Keratinocyte (primary cell): Measurements from ENCODE around the gene PRAME. TPM values are rescaled to one million over a fixed set of nuclear protein-coding genes. Genes with fewer than 3 reads are reported as not detected.

Experiments
- DNase-seq: peaks from one replicate; pipeline ENCODE4 v3.0.0-alpha.2; 2011; ENCODE audit warnings: low read depth, missing footprints, low spot score
- FAIRE-seq: peaks from 2 replicates; lab custom pipeline; 2011; peaks lifted over from hg19 to GRCh38; lab: Jason Lieb, UNC
- H2AFZ ChIP-seq: 2 replicates; pipeline ENCODE4 v1.6.0; 2012; ENCODE audit warnings: low read length, control low read depth, inconsistent platforms; ENCODE audit not compliant: control insufficient read depth
- H3K27ac ChIP-seq: 2 replicates; pipeline ENCODE4 v1.5.1; 2011; ENCODE audit warnings: low read length; ENCODE audit not compliant: control insufficient read depth, insufficient read depth
- H3K27me3 ChIP-seq: 3 replicates; pipeline ENCODE4 v1.6.0; 2011; ENCODE audit warnings: low read length; ENCODE audit not compliant: control insufficient read depth, insufficient read depth; ENCODE audit errors: extremely low read depth
- H3K36me3 ChIP-seq, 2 experiments: 2 replicates in 1 of 2; 3 replicates in 1 of 2; pipeline ENCODE4 v1.5.1; 2011; ENCODE audit warnings: low read length in 2 of 2, mild to moderate bottlenecking in 1 of 2; ENCODE audit not compliant: control insufficient read depth in 2 of 2, insufficient read depth in 2 of 2; ENCODE audit errors: extremely low read depth in 1 of 2
- H3K4me1 ChIP-seq: 3 replicates; pipeline ENCODE4 v1.5.1; 2011; ENCODE audit warnings: low read length; ENCODE audit not compliant: control insufficient read depth, insufficient read depth; ENCODE audit errors: extremely low read depth
- H3K4me2 ChIP-seq: 3 replicates; pipeline ENCODE4 v1.6.0; 2011; ENCODE audit warnings: low read depth, low read length; ENCODE audit not compliant: control insufficient read depth, insufficient read depth; ENCODE audit errors: extremely low read depth
- H3K4me3 ChIP-seq, 3 experiments: fragments of 200-600 bp in 1 of 3; sonication (generic) in 1 of 3; 2 replicates in 2 of 3; 3 replicates in 1 of 3; pipeline ENCODE4 v1.5.1; 2011 to 2016; ENCODE audit warnings: low read length in 3 of 3, mild to moderate bottlenecking in 3 of 3, control low read depth in 2 of 3, inconsistent platforms in 1 of 3, low read depth in 1 of 3, mixed read lengths in 1 of 3, mixed run types in 1 of 3, moderate library complexity in 1 of 3; ENCODE audit not compliant: control insufficient read depth in 2 of 3, insufficient read depth in 2 of 3; ENCODE audit errors: extremely low read depth in 1 of 3
- H3K79me2 ChIP-seq: 2 replicates; pipeline ENCODE4 v1.6.0; 2012; ENCODE audit warnings: low read length; ENCODE audit not compliant: control insufficient read depth, insufficient read depth
- H3K9ac ChIP-seq: 3 replicates; pipeline ENCODE4 v1.6.0; 2011; ENCODE audit warnings: low read length; ENCODE audit not compliant: control insufficient read depth, insufficient read depth; ENCODE audit errors: extremely low read depth
- H3K9me1 ChIP-seq: 3 replicates; pipeline ENCODE4 v1.6.0; 2011; ENCODE audit warnings: low read length; ENCODE audit not compliant: control insufficient read depth, insufficient read depth; ENCODE audit errors: extremely low read depth
- H3K9me3 ChIP-seq: 2 replicates; pipeline ENCODE4 v1.5.1; 2012; ENCODE audit warnings: low read depth, low read length; ENCODE audit not compliant: control insufficient read depth
- H4K20me1 ChIP-seq: 3 replicates; pipeline ENCODE4 v1.6.0; 2011; ENCODE audit warnings: low read length; ENCODE audit not compliant: control insufficient read depth, insufficient read depth; ENCODE audit errors: extremely low read depth
- EZH2 ChIP-seq: IDR thresholded peaks from one replicate; pipeline ENCODE4 v1.6.1; 2012; ENCODE audit warnings: inconsistent platforms, mild to moderate bottlenecking, low read length, moderate library complexity
- dilution Hi-C: fragments of 300-500 bp; cut with MboI; formaldehyde crosslinking; loops from one replicate; pipeline ENCODE4 v1.7.0; 2020; ENCODE audit warnings: low sequenced_read_pairs; ENCODE audit not compliant: extremely low pct_ligation_motif_present
- polyA plus RNA-seq, 5 experiments: library from polyadenylated mRNA; depleted of rRNA in 3 of 5; stranded (reverse) in 3 of 5; stranded (forward) in 1 of 5; unstranded in 1 of 5; fragments of >200 nt; gene quantifications; 1 replicate in 1 of 5; 2 replicates in 3 of 5; 3 replicates in 1 of 5; pipeline versions ENCODE4 v1.2.1 to v1.2.3, GENCODE V29; 2011 to 2012; ENCODE audit warnings: missing spikeins in 2 of 5, low read depth in 1 of 5, low replicate concordance in 1 of 5
- TF ChIP-seq, protein P1 (sequence below), 3 experiments: IDR thresholded peaks in 1 of 3; conservative IDR thresholded peaks in 1 of 3; optimal IDR thresholded peaks in 1 of 3; 2 replicates in 2 of 3; 3 replicates in 1 of 3; pipeline versions ENCODE3 to v1.5.1; 2011; ENCODE audit warnings: low read length in 3 of 3, mild to moderate bottlenecking in 3 of 3, moderate library complexity in 2 of 3, control low read depth in 1 of 3, inconsistent platforms in 1 of 3; ENCODE audit not compliant: insufficient read depth in 2 of 3; ENCODE audit errors: extremely low read depth in 1 of 3

Gene PRAME
- polyA plus RNA-seq, 1 donor (not counting 4 experiments of a cell fraction or from before 2014, with no cell fraction given): 0.05 TPM

DNA sequence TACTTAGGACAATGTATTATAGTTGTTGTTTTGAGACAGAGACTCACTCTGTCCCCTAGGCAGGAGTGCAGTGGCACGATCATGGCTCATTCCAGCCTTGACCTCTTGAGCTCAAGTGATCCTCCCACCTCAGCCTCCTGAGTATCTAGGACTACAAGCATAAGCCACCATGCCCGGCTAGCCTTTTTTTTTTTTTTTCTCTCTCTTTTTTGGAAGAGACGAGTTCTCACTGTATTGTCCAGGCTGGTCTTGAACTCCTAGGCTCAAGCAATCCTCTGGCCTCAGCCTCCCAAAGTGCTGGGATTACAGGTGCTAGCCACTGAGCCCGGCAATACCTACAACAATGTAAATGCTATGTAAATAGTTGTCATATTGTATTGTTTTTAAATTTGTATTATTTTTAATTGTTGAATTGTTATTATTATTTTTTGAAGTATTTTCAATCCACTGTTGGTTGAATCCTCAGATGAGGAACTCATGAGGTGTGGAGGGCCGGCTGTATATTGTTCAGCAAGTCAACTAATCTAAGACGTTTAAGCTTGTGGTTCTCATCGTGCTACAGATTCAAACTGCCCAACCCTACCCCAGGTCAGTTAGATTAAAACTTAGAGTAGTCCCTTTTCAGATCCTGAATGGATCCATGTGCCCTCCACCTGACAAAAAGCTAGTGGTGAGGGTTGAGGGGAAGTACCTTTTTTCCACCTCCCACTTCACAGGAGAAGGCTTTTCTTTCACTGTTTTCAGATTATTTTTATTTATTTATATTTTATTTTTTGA, 27.1 kb downstream of the PRAME start:
- H3K36me3 ChIP-seq: no peaks in the 10 kb centered on the region
- H3K4me2 ChIP-seq: no peak overlapping the region
- no peak overlapping the region for H3K9ac ChIP-seq
- dilution Hi-C loops: no loop called here
- no peak for FAIRE-seq
- no peak for DNase-seq
- no peak overlapping the region for H2AFZ ChIP-seq
- no peaks in the 10 kb centered on the region for H3K79me2 ChIP-seq
- no peaks in the 10 kb centered on the region for H3K9me1 ChIP-seq
- no peaks in the 10 kb centered on the region for H3K27me3 ChIP-seq
- H4K20me1 ChIP-seq: no peaks in the 10 kb centered on the region
- H3K27ac ChIP-seq: no peak overlapping the region
- TF ChIP-seq, protein P1, sequence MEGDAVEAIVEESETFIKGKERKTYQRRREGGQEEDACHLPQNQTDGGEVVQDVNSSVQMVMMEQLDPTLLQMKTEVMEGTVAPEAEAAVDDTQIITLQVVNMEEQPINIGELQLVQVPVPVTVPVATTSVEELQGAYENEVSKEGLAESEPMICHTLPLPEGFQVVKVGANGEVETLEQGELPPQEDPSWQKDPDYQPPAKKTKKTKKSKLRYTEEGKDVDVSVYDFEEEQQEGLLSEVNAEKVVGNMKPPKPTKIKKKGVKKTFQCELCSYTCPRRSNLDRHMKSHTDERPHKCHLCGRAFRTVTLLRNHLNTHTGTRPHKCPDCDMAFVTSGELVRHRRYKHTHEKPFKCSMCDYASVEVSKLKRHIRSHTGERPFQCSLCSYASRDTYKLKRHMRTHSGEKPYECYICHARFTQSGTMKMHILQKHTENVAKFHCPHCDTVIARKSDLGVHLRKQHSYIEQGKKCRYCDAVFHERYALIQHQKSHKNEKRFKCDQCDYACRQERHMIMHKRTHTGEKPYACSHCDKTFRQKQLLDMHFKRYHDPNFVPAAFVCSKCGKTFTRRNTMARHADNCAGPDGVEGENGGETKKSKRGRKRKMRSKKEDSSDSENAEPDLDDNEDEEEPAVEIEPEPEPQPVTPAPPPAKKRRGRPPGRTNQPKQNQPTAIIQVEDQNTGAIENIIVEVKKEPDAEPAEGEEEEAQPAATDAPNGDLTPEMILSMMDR (optimal IDR thresholded peaks at IDR 0.05 in 1 of 3, IDR thresholded peaks at IDR 0.05 in 1 of 3, conservative IDR thresholded peaks at IDR 0.05 in 1 of 3; ENCODE audit: extremely low read depth in 1 of 3, insufficient read depth in 2 of 3, low read length in 3 of 3): no peak
- TF ChIP-seq EZH2: no peak
- H3K4me1 ChIP-seq: no peaks in the 10 kb centered on the region
- H3K9me3 ChIP-seq: no peaks in the 10 kb centered on the region
- H3K4me3 ChIP-seq: no peak overlapping the region

DNA sequence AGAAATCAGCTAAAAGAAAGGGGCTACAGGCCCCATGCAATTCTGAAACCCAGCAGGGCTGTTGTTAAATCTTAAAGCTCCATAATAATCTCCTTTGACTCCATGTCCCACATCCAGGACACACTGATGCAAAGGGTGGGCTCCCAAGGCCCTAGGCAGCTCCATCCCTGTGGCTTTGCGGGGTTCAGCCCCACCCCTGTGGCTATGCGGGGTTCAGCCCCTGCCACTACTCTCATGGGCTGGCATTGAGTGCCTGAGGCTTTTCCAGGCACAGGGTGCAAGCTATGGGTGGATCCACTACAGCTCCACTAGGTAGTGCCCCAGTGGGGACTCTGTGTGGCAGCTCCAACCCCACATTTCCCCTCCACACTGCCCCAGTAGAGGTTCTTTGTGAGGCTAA, 30.3 kb downstream of the PRAME start:
- Histone ChIP-seq H3K9me3 (no peaks in the 10 kb centered on the region), H4K20me1 (no peaks in the 10 kb centered on the region), H3K9me1 (no peaks in the 10 kb centered on the region), H3K9ac (no peak overlapping the region), H3K4me1 (no peaks in the 10 kb centered on the region), H3K4me2 (no peak overlapping the region), H3K79me2 (no peaks in the 10 kb centered on the region), H3K27me3 (no peaks in the 10 kb centered on the region), H3K36me3 (no peaks in the 10 kb centered on the region), H2AFZ (no peak overlapping the region), H3K27ac (no peak overlapping the region), H3K4me3 (no peak overlapping the region)
- TF ChIP-seq, protein P1 (optimal IDR thresholded peaks at IDR 0.05 in 1 of 3, IDR thresholded peaks at IDR 0.05 in 1 of 3, conservative IDR thresholded peaks at IDR 0.05 in 1 of 3; ENCODE audit: extremely low read depth in 1 of 3, insufficient read depth in 2 of 3, low read length in 3 of 3): no peak
- TF ChIP-seq EZH2: no peak
- dilution Hi-C loops: no loop called here
- DNase-seq (no peak), FAIRE-seq (no peak)
